GM18499 (cell line): ENCODE results near the gene HSFX1.

ENCODE experiments used
- ATAC-seq: cut with Tn5 transposase; IDR thresholded peaks from one replicate; pipeline ENCODE4 v1.9.1; 2021; ENCODE audit warnings: moderate number of reproducible peaks; ENCODE audit not compliant: insufficient read depth, unreplicated experiment

Gene HSFX1

GRCh38 chrX:149803458-149804062 is 29.7 kb downstream of the HSFX1 start:
- no peak for ATAC-seq

GRCh38 chrX:149804102-149804501 is 30.2 kb downstream of the HSFX1 start:
- ATAC-seq, result no peak

- ATAC-seq, result no peak
Measured at GRCh38 chrX:149807747-149808458, 34.0 kb downstream of the HSFX1 start.

DNA sequence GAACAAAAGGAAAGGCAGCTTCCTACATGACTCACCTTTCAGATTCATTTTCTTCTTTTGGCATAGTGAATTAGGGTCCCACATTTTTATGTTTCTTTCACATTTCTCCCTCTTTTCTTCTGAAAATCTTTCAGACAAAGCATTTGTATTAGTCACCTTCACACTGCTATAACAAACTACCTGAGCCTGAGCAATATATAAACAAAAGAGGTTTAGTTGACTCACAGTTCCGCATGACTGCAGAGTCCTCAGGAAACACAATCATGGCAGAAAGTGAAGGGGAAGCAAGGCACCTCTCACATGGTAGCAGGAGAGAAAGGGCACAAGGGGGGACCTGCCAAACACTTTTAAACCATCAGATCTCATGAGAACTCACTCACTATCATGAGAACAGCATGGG is 44.8 kb downstream of the HSFX1 start:
- ATAC-seq, result no peak

GRCh38 chrX:149819371-149819770 is 45.5 kb downstream of the HSFX1 start:
- no peak for ATAC-seq

- no peak for ATAC-seq
Measured at GRCh38 chrX:149825424-149825823, 51.6 kb downstream of the HSFX1 start.
